Measurements from ENCODE around the gene SORCS1. TPM values are rescaled to one million over a fixed set of nuclear protein-coding genes. Genes with fewer than 3 reads are reported as not detected.

SORCS1 gene
- total and polyA plus RNA-seq, 3 donors from 2014 or later: 2.6 to 9.6 (median 4.6) TPM

DNA sequence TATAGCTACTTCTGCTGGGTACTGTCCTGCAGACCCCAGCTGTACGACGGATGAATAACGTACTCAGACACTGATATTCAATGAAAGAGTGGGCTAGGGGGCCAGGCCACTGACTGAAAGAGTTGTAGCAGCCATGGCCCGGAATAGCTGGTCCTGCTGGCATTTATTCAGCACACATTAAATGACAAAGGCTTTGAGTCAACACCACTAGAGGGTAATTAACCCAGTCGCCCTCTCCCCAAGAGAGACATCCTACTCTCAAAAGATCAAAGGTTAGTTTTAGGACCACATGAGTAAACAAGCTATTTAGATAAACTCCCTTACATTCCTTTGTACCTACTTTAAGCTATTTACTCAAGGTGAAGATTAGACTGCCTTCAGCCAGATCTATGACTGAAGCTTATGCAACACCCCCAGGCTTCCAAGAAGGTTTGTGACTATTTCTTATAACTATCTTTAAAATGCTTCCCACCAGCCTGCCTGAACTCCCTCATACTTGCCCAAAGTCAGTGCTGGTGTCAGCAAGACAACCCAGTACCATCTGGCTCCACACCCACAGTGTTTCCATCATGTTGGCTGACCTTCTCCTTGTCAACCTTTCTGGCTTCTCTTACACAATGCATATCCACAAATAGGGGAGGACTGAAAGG, 629.1 kb downstream of the SORCS1 start:
- H3K27ac ChIP-seq: no peak overlapping the region
- no peak for DNase-seq
- TF ChIP-seq CTCF (IDR thresholded peaks at IDR 0.05) (no peak), POLR2A (IDR thresholded peaks at IDR 0.05) (no peak)
- H3K4me1 ChIP-seq: no peaks in the 10 kb centered on the region
- H3K9me3 ChIP-seq: no peaks in the 10 kb centered on the region
- H3K36me3 ChIP-seq (ENCODE audit: low read depth, missing control alignments): no peaks in the 10 kb centered on the region
- no peaks in the 10 kb centered on the region for H3K27me3 ChIP-seq
- no peak overlapping the region for H3K4me3 ChIP-seq
- intact Hi-C loops (cut with DNase I; ENCODE audit: low total_unique reads): no loop called here
- WGBS, 2 donors: 81 to 85% methylated on average over 5 of the region's 5 CpGs

DNA sequence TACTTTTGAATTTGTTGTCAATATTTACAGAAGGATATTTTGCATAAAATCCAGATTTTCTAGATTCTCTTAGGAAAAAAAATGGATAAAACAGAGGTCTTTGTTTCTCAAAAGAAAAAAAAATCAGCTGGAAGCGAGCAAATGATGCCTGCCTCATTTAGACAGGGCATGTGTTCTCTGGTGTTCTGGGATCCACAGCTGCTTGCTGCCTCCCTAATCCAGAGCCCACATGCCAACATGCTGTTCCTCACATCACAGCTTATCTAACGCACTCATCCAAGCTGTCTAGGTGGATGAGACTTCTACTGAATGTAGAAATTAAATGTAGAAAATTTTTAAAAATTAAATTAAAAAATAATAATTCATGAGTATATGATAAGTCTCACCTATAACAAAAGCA, 630.1 kb downstream of the SORCS1 start:
- H3K36me3 ChIP-seq (ENCODE audit: low read depth, missing control alignments): no peaks in the 10 kb centered on the region
- TF ChIP-seq POLR2A (IDR thresholded peaks at IDR 0.05): no peak
- no peak for TF ChIP-seq CTCF (IDR thresholded peaks at IDR 0.05)
- 93% methylated on average over 2 of the region's 2 CpGs for WGBS, 2 donors
- no peak overlapping the region for H3K4me3 ChIP-seq
- H3K27ac ChIP-seq: no peak overlapping the region
- intact Hi-C loops (cut with DNase I; ENCODE audit: low total_unique reads): no loop called here
- no peak for DNase-seq
- H3K27me3 ChIP-seq: no peaks in the 10 kb centered on the region
- H3K4me1 ChIP-seq: no peaks in the 10 kb centered on the region
- no peaks in the 10 kb centered on the region for H3K9me3 ChIP-seq

- 88 to 92% methylated on average over 2 of the region's 2 CpGs for whole genome bisulfite sequencing, 2 donors
- H3K9me3 ChIP-seq: no peaks in the 10 kb centered on the region
- H3K36me3 ChIP-seq (ENCODE audit: low read depth, missing control alignments): no peaks in the 10 kb centered on the region
- no peak overlapping the region for H3K4me3 ChIP-seq
- intact Hi-C loops (cut with DNase I; ENCODE audit: low total_unique reads): no loop called here
- no peak overlapping the region for H3K27ac ChIP-seq
- TF ChIP-seq CTCF (IDR thresholded peaks at IDR 0.05) (no peak), POLR2A (IDR thresholded peaks at IDR 0.05) (no peak)
- no peaks in the 10 kb centered on the region for H3K27me3 ChIP-seq
- no peak for DNase-seq
- no peaks in the 10 kb centered on the region for H3K4me1 ChIP-seq
Measured at GRCh38 chr10:106528702-106529101, 635.8 kb downstream of the SORCS1 start.

DNA sequence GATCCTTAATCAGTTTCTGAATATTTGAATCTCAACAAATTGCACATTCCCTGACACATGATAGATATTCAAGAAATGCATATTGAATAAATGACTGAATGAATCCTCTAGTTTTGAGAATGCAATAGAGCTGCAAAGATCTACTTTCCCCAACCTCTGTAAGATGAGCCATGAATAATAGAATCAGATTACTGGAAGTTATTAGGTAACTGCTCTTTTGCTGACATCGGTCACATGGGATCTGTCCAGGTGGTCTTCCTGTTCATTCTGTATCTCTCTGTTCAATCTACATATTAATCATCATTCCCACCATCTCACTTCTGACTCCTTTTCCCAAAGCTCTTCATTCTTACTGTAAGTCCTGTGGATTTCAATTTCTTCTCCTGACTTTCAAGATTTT, 638.7 kb downstream of the SORCS1 start:
- 92 to 94% methylated on average over 1 of the region's 1 CpG for WGBS, 2 donors
- Histone ChIP-seq H3K27ac (no peak overlapping the region), H3K4me1 (no peaks in the 10 kb centered on the region), H3K9me3 (no peaks in the 10 kb centered on the region), H3K27me3 (no peaks in the 10 kb centered on the region), H3K4me3 (no peak overlapping the region), H3K36me3 (ENCODE audit: low read depth, missing control alignments) (no peaks in the 10 kb centered on the region)
- no peak for TF ChIP-seq CTCF (IDR thresholded peaks at IDR 0.05)
- no peak for TF ChIP-seq POLR2A (IDR thresholded peaks at IDR 0.05)
- DNase-seq: no peak
- intact Hi-C loops (cut with DNase I; ENCODE audit: low total_unique reads): no loop called here

Small RNA genes lying within 50 kb of the gene (small RNA-seq; reads per million reads assigned to genes)
- 1.6 to 2.6 reads per million in 2 donors for gene RNA5SP325
